Measurements from ENCODE around the gene UBR2.
"Not testable (repeated sequence)": the region's sequence is repeated elsewhere in the genome, so short reads cannot be mapped to it uniquely, and the experiment has no call there.

UBR2 gene

GRCh38 chr6:42598300-42598699 lies 34.5 kb downstream of the UBR2 start:
- H3K9me3 ChIP-seq (ENCODE audit: insufficient read depth, low read length), result no peaks in the 10 kb centered on the region
- no peak overlapping the region for H3K9ac ChIP-seq (ENCODE audit: low read length)
- H2AFZ ChIP-seq (ENCODE audit: low read depth, low read length), result no peak overlapping the region
- H4K20me1 ChIP-seq (ENCODE audit: insufficient read depth, low read length), result peaks cover 3% of the 10 kb centered on the region; the same call in 1 of the 2 replicates
- H3K27ac ChIP-seq (ENCODE audit: low read length), result no peak overlapping the region
- H3K4me1 ChIP-seq (ENCODE audit: low read length), result no peaks in the 10 kb centered on the region
- no peak overlapping the region for H3K4me3 ChIP-seq (ENCODE audit: low read length)
- H3K79me2 ChIP-seq (ENCODE audit: low read length), result peaks cover 5% of the 10 kb centered on the region
- H3K36me3 ChIP-seq (replicated peaks; ENCODE audit: low read depth, low read length), result peaks cover 30% of the 10 kb centered on the region
- TF ChIP-seq CTCF (IDR thresholded peaks at IDR 0.05; ENCODE audit: low read depth, low read length) (no peak), EZH2phosphoT487 (IDR thresholded peaks at IDR 0.05; ENCODE audit: low read depth) (no peak)
- no peaks in the 10 kb centered on the region for H3K27me3 ChIP-seq (ENCODE audit: low read depth, low read length)
- H3K4me2 ChIP-seq (ENCODE audit: low read length), result no peak overlapping the region

- H3K27ac ChIP-seq (ENCODE audit: low read length), result no peak overlapping the region
- no peak overlapping the region for H3K9ac ChIP-seq (ENCODE audit: low read length)
- no peak overlapping the region for H3K4me2 ChIP-seq (ENCODE audit: low read length)
- peaks cover 5% of the 10 kb centered on the region for H3K79me2 ChIP-seq (ENCODE audit: low read length)
- no peaks in the 10 kb centered on the region for H3K9me3 ChIP-seq (ENCODE audit: insufficient read depth, low read length)
- no peaks in the 10 kb centered on the region for H4K20me1 ChIP-seq (ENCODE audit: insufficient read depth, low read length)
- TF ChIP-seq CTCF (IDR thresholded peaks at IDR 0.05; ENCODE audit: low read depth, low read length) (no peak), EZH2phosphoT487 (IDR thresholded peaks at IDR 0.05; ENCODE audit: low read depth) (no peak)
- no peak overlapping the region for H3K4me3 ChIP-seq (ENCODE audit: low read length)
- no peaks in the 10 kb centered on the region for H3K4me1 ChIP-seq (ENCODE audit: low read length)
- H3K36me3 ChIP-seq (replicated peaks; ENCODE audit: low read depth, low read length), result peaks cover 28% of the 10 kb centered on the region
- no peak overlapping the region for H2AFZ ChIP-seq (ENCODE audit: low read depth, low read length)
- no peaks in the 10 kb centered on the region for H3K27me3 ChIP-seq (ENCODE audit: low read depth, low read length)
These were observed 35.7 kb downstream of the UBR2 start for GRCh38 chr6:42599558-42599957.

- no peaks in the 10 kb centered on the region for H4K20me1 ChIP-seq (ENCODE audit: insufficient read depth, low read length)
- no peak overlapping the region for H3K27ac ChIP-seq (ENCODE audit: low read length)
- TF ChIP-seq CTCF (IDR thresholded peaks at IDR 0.05; ENCODE audit: low read depth, low read length) (no peak), EZH2phosphoT487 (IDR thresholded peaks at IDR 0.05; ENCODE audit: low read depth) (no peak)
- no peak overlapping the region for H3K4me2 ChIP-seq (ENCODE audit: low read length)
- no peak overlapping the region for H2AFZ ChIP-seq (ENCODE audit: low read depth, low read length)
- no peak overlapping the region for H3K4me3 ChIP-seq (ENCODE audit: low read length)
- no peaks in the 10 kb centered on the region for H3K4me1 ChIP-seq (ENCODE audit: low read length)
- H3K9me3 ChIP-seq (ENCODE audit: insufficient read depth, low read length), result no peaks in the 10 kb centered on the region
- no peak overlapping the region for H3K9ac ChIP-seq (ENCODE audit: low read length)
- peaks cover 17% of the 10 kb centered on the region for H3K36me3 ChIP-seq (replicated peaks; ENCODE audit: low read depth, low read length)
- no peaks in the 10 kb centered on the region; the same call in 1 of the 2 replicates for H3K79me2 ChIP-seq (ENCODE audit: low read length)
- H3K27me3 ChIP-seq (ENCODE audit: low read depth, low read length), result no peaks in the 10 kb centered on the region
These were observed 40.3 kb downstream of the UBR2 start for GRCh38 chr6:42604150-42604549.

GRCh38 chr6:42604699-42605098 lies 40.9 kb downstream of the UBR2 start:
- not testable (repeated sequence) for H2AFZ ChIP-seq (ENCODE audit: low read depth, low read length); H3K4me2 ChIP-seq (ENCODE audit: low read length); H3K27me3 ChIP-seq (ENCODE audit: low read depth, low read length); H3K9me3 ChIP-seq (ENCODE audit: insufficient read depth, low read length); H4K20me1 ChIP-seq (ENCODE audit: insufficient read depth, low read length); H3K4me3 ChIP-seq (ENCODE audit: low read length); H3K4me1 ChIP-seq (ENCODE audit: low read length); H3K27ac ChIP-seq (ENCODE audit: low read length); H3K79me2 ChIP-seq (ENCODE audit: low read length); H3K9ac ChIP-seq (ENCODE audit: low read length)
- H3K36me3 ChIP-seq (replicated peaks; ENCODE audit: low read depth, low read length), result peaks cover 19% of the 10 kb centered on the region

GRCh38 chr6:42610416-42610815 lies 46.6 kb downstream of the UBR2 start:
- TF ChIP-seq CTCF (IDR thresholded peaks at IDR 0.05; ENCODE audit: low read depth, low read length) (no peak), EZH2phosphoT487 (IDR thresholded peaks at IDR 0.05; ENCODE audit: low read depth) (no peak)
- Histone ChIP-seq H4K20me1 (ENCODE audit: insufficient read depth, low read length) (no peaks in the 10 kb centered on the region), H3K27ac (ENCODE audit: low read length) (no peak overlapping the region), H3K4me1 (ENCODE audit: low read length) (no peaks in the 10 kb centered on the region), H3K9me3 (ENCODE audit: insufficient read depth, low read length) (no peaks in the 10 kb centered on the region), H3K4me2 (ENCODE audit: low read length) (no peak overlapping the region), H3K4me3 (ENCODE audit: low read length) (no peak overlapping the region), H3K27me3 (ENCODE audit: low read depth, low read length) (no peaks in the 10 kb centered on the region), H3K36me3 (replicated peaks; ENCODE audit: low read depth, low read length) (peaks cover 24% of the 10 kb centered on the region), H3K9ac (ENCODE audit: low read length) (no peak overlapping the region), H3K79me2 (ENCODE audit: low read length) (no peaks in the 10 kb centered on the region), H2AFZ (ENCODE audit: low read depth, low read length) (no peak overlapping the region)

Data from OCI-LY3 (cell line).